ENCODE measurements around the gene RCAN1. TPM values are rescaled to one million over a fixed set of nuclear protein-coding genes. Genes with fewer than 3 reads are reported as not detected.

Gene RCAN1
- total and polyA plus RNA-seq, 4 donors: 26.7 to 67.9 (median 46.7) TPM

DNA sequence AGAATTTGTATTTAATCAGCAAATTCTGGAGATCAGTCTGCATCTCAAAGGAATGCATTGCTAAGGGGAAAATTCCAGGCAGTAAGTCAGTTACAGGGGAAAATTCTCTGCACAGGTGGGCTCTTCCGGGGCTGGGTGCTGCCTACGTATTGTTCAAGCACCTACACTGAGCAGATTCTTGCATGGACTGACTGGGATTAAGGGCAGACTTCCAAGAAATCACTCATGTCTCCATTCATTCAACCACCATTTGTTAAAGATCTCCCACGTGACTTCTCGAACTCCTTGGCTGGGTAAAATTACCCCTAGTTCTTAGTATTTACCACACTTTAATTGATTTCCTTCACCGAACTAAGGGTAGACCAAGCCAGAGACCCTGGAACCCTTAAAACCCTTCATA, 74.7 kb downstream of the RCAN1 start:
- WGBS: 94% methylated on average over 5 of the region's 5 CpGs
- DNase-seq (ENCODE audit: low spot score): no peak
- peaks cover 3 to 13% (median 9%) of the 10 kb centered on the region in 4 donors for H3K4me1 ChIP-seq (ENCODE audit: control insufficient read depth in 4 of 4, insufficient read depth in 4 of 4, low read length in 3 of 4)

DNA sequence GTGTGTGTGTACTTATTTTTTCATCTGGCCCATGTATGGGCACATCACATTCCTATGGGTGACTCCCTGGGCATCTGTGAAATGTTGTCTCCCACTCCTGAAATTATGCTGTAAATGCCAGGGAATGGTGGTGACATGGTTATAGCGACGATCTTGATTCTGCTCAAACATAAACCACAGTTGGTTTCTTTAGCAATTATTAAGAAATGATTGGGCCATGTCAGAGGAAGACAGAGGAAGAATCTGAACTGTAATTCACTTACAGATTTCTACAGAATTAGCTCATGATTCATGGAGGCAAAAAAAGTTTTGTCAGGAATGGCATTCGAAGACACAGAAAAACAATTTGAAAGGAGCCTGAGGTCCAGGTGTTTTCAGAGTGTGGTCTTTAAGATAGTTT, 77.1 kb downstream of the RCAN1 start:
- 76% methylated on average over 3 of the region's 3 CpGs for WGBS
- no peak overlapping the region for H3K4me3 ChIP-seq (ENCODE audit: low read depth in 1 of 3, low read length in 3 of 3)
- DNase-seq (ENCODE audit: low spot score): no peak
- no peaks in the 10 kb centered on the region for H3K27me3 ChIP-seq (ENCODE audit: control insufficient read depth in 4 of 4, insufficient read depth in 4 of 4, low read length in 3 of 4)
- H3K4me1 ChIP-seq (ENCODE audit: control insufficient read depth in 4 of 4, insufficient read depth in 4 of 4, low read length in 3 of 4): no peaks in the 10 kb centered on the region
- H3K27ac ChIP-seq (ENCODE audit: low read depth in 1 of 2, low read length in 2 of 2): no peak overlapping the region
- no peaks in the 10 kb centered on the region for H3K36me3 ChIP-seq (ENCODE audit: control insufficient read depth in 4 of 4, insufficient read depth in 3 of 4, low read depth in 1 of 4, low read length in 3 of 4)
- H3K9ac ChIP-seq (ENCODE audit: low read depth in 1 of 2, low read length in 2 of 2): no peak overlapping the region
- no peaks in the 10 kb centered on the region for H3K9me3 ChIP-seq (ENCODE audit: control insufficient read depth in 4 of 4, low read length in 3 of 4)
- TF ChIP-seq, protein P1, sequence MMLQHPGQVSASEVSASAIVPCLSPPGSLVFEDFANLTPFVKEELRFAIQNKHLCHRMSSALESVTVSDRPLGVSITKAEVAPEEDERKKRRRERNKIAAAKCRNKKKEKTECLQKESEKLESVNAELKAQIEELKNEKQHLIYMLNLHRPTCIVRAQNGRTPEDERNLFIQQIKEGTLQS (IDR thresholded peaks at IDR 0.05): no peak
- no peak for TF ChIP-seq HNF4G (IDR thresholded peaks at IDR 0.05)
- no peak for TF ChIP-seq JUND (IDR thresholded peaks at IDR 0.05)
- TF ChIP-seq YY1 (IDR thresholded peaks at IDR 0.05): no peak
- TF ChIP-seq FOXA1 (IDR thresholded peaks at IDR 0.05): no peak
- TF ChIP-seq, protein P2, sequence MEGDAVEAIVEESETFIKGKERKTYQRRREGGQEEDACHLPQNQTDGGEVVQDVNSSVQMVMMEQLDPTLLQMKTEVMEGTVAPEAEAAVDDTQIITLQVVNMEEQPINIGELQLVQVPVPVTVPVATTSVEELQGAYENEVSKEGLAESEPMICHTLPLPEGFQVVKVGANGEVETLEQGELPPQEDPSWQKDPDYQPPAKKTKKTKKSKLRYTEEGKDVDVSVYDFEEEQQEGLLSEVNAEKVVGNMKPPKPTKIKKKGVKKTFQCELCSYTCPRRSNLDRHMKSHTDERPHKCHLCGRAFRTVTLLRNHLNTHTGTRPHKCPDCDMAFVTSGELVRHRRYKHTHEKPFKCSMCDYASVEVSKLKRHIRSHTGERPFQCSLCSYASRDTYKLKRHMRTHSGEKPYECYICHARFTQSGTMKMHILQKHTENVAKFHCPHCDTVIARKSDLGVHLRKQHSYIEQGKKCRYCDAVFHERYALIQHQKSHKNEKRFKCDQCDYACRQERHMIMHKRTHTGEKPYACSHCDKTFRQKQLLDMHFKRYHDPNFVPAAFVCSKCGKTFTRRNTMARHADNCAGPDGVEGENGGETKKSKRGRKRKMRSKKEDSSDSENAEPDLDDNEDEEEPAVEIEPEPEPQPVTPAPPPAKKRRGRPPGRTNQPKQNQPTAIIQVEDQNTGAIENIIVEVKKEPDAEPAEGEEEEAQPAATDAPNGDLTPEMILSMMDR (IDR thresholded peaks at IDR 0.05; ENCODE audit: low read depth, low read length, missing input control): no peak
- no peak for TF ChIP-seq FOXA2 (IDR thresholded peaks at IDR 0.05)
- TF ChIP-seq RAD21 (IDR thresholded peaks at IDR 0.05): no peak
- TF ChIP-seq NR2F2 (IDR thresholded peaks at IDR 0.05): no peak
- TF ChIP-seq TAF1 (conservative IDR thresholded peaks at IDR 0.05): no peak
- no peak for TF ChIP-seq HNF4A (conservative IDR thresholded peaks at IDR 0.05)
- TF ChIP-seq EGR1 (IDR thresholded peaks at IDR 0.05; ENCODE audit: low read depth in 2 of 2): no peak
- TF ChIP-seq, protein P3, sequence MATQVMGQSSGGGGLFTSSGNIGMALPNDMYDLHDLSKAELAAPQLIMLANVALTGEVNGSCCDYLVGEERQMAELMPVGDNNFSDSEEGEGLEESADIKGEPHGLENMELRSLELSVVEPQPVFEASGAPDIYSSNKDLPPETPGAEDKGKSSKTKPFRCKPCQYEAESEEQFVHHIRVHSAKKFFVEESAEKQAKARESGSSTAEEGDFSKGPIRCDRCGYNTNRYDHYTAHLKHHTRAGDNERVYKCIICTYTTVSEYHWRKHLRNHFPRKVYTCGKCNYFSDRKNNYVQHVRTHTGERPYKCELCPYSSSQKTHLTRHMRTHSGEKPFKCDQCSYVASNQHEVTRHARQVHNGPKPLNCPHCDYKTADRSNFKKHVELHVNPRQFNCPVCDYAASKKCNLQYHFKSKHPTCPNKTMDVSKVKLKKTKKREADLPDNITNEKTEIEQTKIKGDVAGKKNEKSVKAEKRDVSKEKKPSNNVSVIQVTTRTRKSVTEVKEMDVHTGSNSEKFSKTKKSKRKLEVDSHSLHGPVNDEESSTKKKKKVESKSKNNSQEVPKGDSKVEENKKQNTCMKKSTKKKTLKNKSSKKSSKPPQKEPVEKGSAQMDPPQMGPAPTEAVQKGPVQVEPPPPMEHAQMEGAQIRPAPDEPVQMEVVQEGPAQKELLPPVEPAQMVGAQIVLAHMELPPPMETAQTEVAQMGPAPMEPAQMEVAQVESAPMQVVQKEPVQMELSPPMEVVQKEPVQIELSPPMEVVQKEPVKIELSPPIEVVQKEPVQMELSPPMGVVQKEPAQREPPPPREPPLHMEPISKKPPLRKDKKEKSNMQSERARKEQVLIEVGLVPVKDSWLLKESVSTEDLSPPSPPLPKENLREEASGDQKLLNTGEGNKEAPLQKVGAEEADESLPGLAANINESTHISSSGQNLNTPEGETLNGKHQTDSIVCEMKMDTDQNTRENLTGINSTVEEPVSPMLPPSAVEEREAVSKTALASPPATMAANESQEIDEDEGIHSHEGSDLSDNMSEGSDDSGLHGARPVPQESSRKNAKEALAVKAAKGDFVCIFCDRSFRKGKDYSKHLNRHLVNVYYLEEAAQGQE (IDR thresholded peaks at IDR 0.05): no peak
- TF ChIP-seq, protein P4, sequence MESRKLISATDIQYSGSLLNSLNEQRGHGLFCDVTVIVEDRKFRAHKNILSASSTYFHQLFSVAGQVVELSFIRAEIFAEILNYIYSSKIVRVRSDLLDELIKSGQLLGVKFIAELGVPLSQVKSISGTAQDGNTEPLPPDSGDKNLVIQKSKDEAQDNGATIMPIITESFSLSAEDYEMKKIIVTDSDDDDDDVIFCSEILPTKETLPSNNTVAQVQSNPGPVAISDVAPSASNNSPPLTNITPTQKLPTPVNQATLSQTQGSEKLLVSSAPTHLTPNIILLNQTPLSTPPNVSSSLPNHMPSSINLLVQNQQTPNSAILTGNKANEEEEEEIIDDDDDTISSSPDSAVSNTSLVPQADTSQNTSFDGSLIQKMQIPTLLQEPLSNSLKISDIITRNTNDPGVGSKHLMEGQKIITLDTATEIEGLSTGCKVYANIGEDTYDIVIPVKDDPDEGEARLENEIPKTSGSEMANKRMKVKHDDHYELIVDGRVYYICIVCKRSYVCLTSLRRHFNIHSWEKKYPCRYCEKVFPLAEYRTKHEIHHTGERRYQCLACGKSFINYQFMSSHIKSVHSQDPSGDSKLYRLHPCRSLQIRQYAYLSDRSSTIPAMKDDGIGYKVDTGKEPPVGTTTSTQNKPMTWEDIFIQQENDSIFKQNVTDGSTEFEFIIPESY (IDR thresholded peaks at IDR 0.05): no peak

More for the DNA sequence above, 74.7 kb downstream of the RCAN1 start:
- Histone ChIP-seq H3K4me3 (ENCODE audit: low read depth in 1 of 3, low read length in 3 of 3) (no peak overlapping the region), H3K9me3 (ENCODE audit: control insufficient read depth in 4 of 4, low read length in 3 of 4) (no peaks in the 10 kb centered on the region), H3K9ac (ENCODE audit: low read depth in 1 of 2, low read length in 2 of 2) (no peak overlapping the region), H3K27me3 (ENCODE audit: control insufficient read depth in 4 of 4, insufficient read depth in 4 of 4, low read length in 3 of 4) (no peaks in the 10 kb centered on the region), H3K27ac (ENCODE audit: low read depth in 1 of 2, low read length in 2 of 2) (no peak overlapping the region), H3K36me3 (ENCODE audit: control insufficient read depth in 4 of 4, insufficient read depth in 3 of 4, low read depth in 1 of 4, low read length in 3 of 4) (no peaks in the 10 kb centered on the region)
- no peak for TF ChIP-seq FOXA1 (IDR thresholded peaks at IDR 0.05)
- no peak for TF ChIP-seq NR2F2 (IDR thresholded peaks at IDR 0.05)
- TF ChIP-seq, protein P2 (IDR thresholded peaks at IDR 0.05; ENCODE audit: low read depth, low read length, missing input control): no peak
- TF ChIP-seq, protein P3 (IDR thresholded peaks at IDR 0.05): no peak
- TF ChIP-seq JUND (IDR thresholded peaks at IDR 0.05): no peak
- no peak for TF ChIP-seq HNF4G (IDR thresholded peaks at IDR 0.05)
- TF ChIP-seq HNF4A (conservative IDR thresholded peaks at IDR 0.05): no peak

Data from liver (tissue), 9 donors.